Measurements from ENCODE around the gene RHOD. TPM values are rescaled to one million over a fixed set of nuclear protein-coding genes. Genes with fewer than 3 reads are reported as not detected.

RHOD gene
- total RNA-seq, 4 donors from 2014 or later, result 9.4 to 23.6 (median 10.4) TPM

- intact Hi-C loops (cut with DNase I; ENCODE audit: low total_unique reads), result no loop called here
Measured at GRCh38 chr11:67050139-67050538, 6.5 kb upstream of the RHOD start.

GRCh38 chr11:67051180-67051893 lies 5.3 kb upstream of the RHOD start:
- no peak overlapping the region for H3K4me3 ChIP-seq
- no peak for TF ChIP-seq POLR2A (IDR thresholded peaks at IDR 0.05)
- TF ChIP-seq CTCF (IDR thresholded peaks at IDR 0.05), result no peak
- H3K4me1 ChIP-seq, result no peaks in the 10 kb centered on the region
- no peaks in the 10 kb centered on the region for H3K27me3 ChIP-seq
- intact Hi-C loops (cut with DNase I; ENCODE audit: low total_unique reads), result no loop called here
- no peak for DNase-seq
- no peak overlapping the region for H3K27ac ChIP-seq
- H3K36me3 ChIP-seq, result no peaks in the 10 kb centered on the region
- H3K9me3 ChIP-seq, result no peaks in the 10 kb centered on the region

More at GRCh38 chr11:67050139-67050538, 6.5 kb upstream of the RHOD start:
- no peak overlapping the region for H3K27ac ChIP-seq
- H3K4me3 ChIP-seq, result no peak overlapping the region
- H3K27me3 ChIP-seq, result no peaks in the 10 kb centered on the region
- no peak for DNase-seq
- no peaks in the 10 kb centered on the region for H3K4me1 ChIP-seq
- no peaks in the 10 kb centered on the region for H3K9me3 ChIP-seq
- TF ChIP-seq POLR2A (IDR thresholded peaks at IDR 0.05), result no peak
- TF ChIP-seq CTCF (IDR thresholded peaks at IDR 0.05), result no peak
- no peaks in the 10 kb centered on the region for H3K36me3 ChIP-seq

- Histone ChIP-seq H3K4me3 (no peak overlapping the region), H3K27ac (no peak overlapping the region)
- TF ChIP-seq POLR2A (IDR thresholded peaks at IDR 0.05), result no peak
- TF ChIP-seq CTCF (IDR thresholded peaks at IDR 0.05), result no peak
Measured at GRCh38 chr11:67051945-67052488, 4.6 kb upstream of the RHOD start.

GRCh38 chr11:67052891-67053290 lies 3.8 kb upstream of the RHOD start:
- TF ChIP-seq POLR2A (IDR thresholded peaks at IDR 0.05) (no peak), CTCF (IDR thresholded peaks at IDR 0.05) (no peak)
- no peak for DNase-seq
- Histone ChIP-seq H3K4me3 (no peak overlapping the region), H3K36me3 (no peaks in the 10 kb centered on the region), H3K9me3 (no peaks in the 10 kb centered on the region), H3K27ac (no peak overlapping the region), H3K4me1 (no peaks in the 10 kb centered on the region), H3K27me3 (no peaks in the 10 kb centered on the region)
- intact Hi-C loops (cut with DNase I; ENCODE audit: low total_unique reads), result no loop called here

More at GRCh38 chr11:67051945-67052488, 4.6 kb upstream of the RHOD start:
- intact Hi-C loops (cut with DNase I; ENCODE audit: low total_unique reads), result no loop called here
- Histone ChIP-seq H3K36me3 (no peaks in the 10 kb centered on the region), H3K27me3 (no peaks in the 10 kb centered on the region), H3K9me3 (no peaks in the 10 kb centered on the region), H3K4me1 (no peaks in the 10 kb centered on the region)
- DNase-seq, result no peak

GRCh38 chr11:67053896-67054329 lies 2.7 kb upstream of the RHOD start:
- Histone ChIP-seq H3K27ac (no peak overlapping the region), H3K36me3 (no peaks in the 10 kb centered on the region), H3K4me1 (no peaks in the 10 kb centered on the region), H3K27me3 (no peaks in the 10 kb centered on the region), H3K9me3 (no peaks in the 10 kb centered on the region), H3K4me3 (no peak overlapping the region)
- intact Hi-C loops (cut with DNase I; ENCODE audit: low total_unique reads), result no loop called here
- TF ChIP-seq CTCF (IDR thresholded peaks at IDR 0.05), result peak; percentile 23 to 64 (median 56)
- no peak for TF ChIP-seq POLR2A (IDR thresholded peaks at IDR 0.05)
- DNase-seq, result peak; percentile 28 to 46

Measured in uterus (tissue), 4 donors.